GM12891 (cell line): ENCODE data around the gene TMEM87B.

ENCODE experiments used
- POLR2A ChIP-seq: IDR thresholded peaks from 2 replicates; pipeline ENCODE4 v1.6.1; 2011; ENCODE audit warnings: low read depth, low read length, control low read depth
- POLR2AphosphoS5 ChIP-seq: IDR thresholded peaks from 2 replicates; pipeline ENCODE4 v1.6.1; 2011; ENCODE audit warnings: low read depth, low read length, control low read depth
- POU2F2 ChIP-seq: IDR thresholded peaks from 2 replicates; pipeline ENCODE4 v1.6.1; 2011; ENCODE audit warnings: low read depth, mild to moderate bottlenecking, control low read depth, low read length, moderate library complexity
- TAF1 ChIP-seq: IDR thresholded peaks from 2 replicates; pipeline ENCODE4 v1.6.1; 2011; ENCODE audit warnings: low read depth, low read length, control low read depth

DNA sequence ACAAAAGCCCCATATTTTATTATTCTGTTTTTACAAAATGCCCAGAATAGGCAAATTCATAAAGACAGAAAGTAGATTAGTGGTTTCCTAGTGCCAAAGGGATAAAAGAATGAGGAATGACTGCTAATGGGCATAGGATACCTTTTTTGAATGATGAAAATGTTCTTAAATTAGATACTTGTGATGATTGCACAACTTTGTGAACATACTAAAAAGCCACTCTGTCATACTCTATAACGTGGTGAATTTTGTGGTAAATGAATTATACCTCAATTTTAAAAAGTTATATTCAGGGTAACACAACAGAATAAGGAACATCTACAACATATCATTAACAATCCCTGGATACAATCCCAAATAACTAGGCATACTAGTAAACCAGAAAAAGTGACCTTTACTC, 74.0 kb downstream of the TMEM87B start:
- TF ChIP-seq TAF1 (no peak), POLR2A (no peak), POLR2AphosphoS5 (no peak), POU2F2 (no peak)
